GM10248 (cell line): ENCODE results near the gene GNAT1.

ENCODE experiments used
- CTCF ChIA-PET: fragments of 300-600 bp; sonication (Branson Sonifier 250); formaldehyde crosslinking; extraction: SDS; loops from one replicate; lab custom pipeline; 2021; ENCODE audit warnings: antibody characterized with exemption; lab: Yijun Ruan, JAX
- POLR2A ChIA-PET: fragments of 350-650 bp; sonication (Branson Sonifier 250); formaldehyde crosslinking; extraction: SDS; loops from one replicate; lab custom pipeline; 2020; ENCODE audit warnings: antibody characterized with exemption; lab: Yijun Ruan, JAX
- DNase-seq: peaks from one replicate; pipeline ENCODE4 v3.0.0; 2012; ENCODE audit errors: extremely low spot score
- CTCF ChIP-seq: IDR thresholded peaks from 2 replicates; pipeline ENCODE4 v1.5.1; 2012; ENCODE audit warnings: mild to moderate bottlenecking, low read depth; ENCODE audit errors: extremely low read depth, missing control alignments, control extremely low read depth

The GNAT1 gene

GRCh38 chr3:50162034-50162883 is 29.2 kb upstream of the GNAT1 start:
- POLR2A ChIA-PET: no interaction called here
- no peak for TF ChIP-seq CTCF
- CTCF ChIA-PET: interaction anchor here (1.4 kb wide), 1 partner anchor 331 kb away, joined by 3 read pairs; no protein-coding TSS in a partner anchor
- no peak for DNase-seq

DNA sequence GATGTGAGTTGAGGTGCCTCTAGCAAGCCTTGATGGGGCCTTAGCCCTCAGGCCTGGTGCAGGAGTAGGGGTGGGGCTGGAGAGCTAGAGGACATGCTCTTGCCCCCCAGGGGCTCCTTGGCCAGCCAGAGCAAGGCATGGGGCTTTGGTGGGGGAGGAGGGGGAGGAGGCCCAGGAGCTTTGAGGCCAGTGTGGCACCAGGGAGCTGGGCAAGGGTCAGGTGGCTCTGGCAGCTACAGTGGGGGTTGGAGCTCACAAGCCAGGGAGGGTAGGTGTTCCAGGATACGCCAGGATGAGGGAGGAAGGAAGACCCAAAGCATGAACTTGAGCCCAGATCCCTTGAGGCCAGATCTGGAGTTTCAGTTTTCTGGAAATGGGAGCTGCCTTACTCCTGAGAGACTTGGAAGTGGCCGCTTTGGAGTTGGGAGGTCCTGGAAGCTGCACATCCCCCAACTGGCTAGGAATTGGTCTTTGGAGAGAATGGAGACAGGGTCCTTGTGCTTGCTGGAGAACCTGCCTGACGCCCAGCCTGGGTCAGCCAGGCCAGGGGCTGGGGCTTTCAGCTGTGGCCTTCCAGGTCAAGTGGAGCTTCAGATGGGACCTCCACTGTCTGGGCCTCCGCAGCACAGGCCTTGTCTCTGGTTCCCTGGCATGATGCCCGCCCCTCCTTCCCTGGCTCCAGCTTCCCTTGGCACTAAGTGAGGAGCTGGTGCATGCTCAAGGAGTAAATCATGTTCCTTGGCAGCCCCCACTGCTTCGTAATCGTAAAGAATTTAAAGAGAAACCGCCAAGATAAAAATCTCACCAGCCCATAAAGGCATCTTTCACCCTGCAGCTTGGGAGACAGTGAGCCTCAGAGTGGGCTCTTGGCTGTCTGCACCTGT is 27.6 kb upstream of the GNAT1 start:
- TF ChIP-seq CTCF: no peak
- ChIA-PET CTCF (interaction anchor here (0.7 to 1.7 kb wide), 3 partner anchors 28 to 332 kb away, joined by 3 to 4 read pairs (median 3); no protein-coding TSS in a partner anchor), POLR2A (no interaction called here)
- no peak for DNase-seq

DNA sequence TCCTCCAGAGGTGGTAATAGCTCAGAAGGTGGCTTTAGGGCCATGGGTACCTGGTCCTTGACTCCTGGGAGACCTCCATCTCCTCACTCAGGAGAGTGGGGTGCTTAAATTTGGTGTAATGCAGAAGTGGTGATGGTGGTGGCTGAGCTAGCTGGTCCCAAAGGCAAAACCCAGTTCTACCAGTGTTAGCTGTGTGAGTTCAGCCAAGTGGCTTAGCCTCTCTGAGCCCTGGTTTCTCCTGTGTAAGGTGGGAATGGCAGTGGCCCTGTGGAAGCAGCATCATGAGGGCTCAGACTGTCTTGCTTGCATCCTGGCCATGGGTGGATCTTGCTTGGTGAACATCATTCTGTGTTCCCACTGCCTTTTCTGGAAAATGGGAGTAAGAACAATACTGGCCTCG is 26.9 kb upstream of the GNAT1 start:
- TF ChIP-seq CTCF: no peak
- DNase-seq: no peak
- CTCF ChIA-PET: interaction anchor here (1.7 kb wide), 1 partner anchor 61 kb away, joined by 4 read pairs; no protein-coding TSS in a partner anchor
- POLR2A ChIA-PET: no interaction called here

DNA sequence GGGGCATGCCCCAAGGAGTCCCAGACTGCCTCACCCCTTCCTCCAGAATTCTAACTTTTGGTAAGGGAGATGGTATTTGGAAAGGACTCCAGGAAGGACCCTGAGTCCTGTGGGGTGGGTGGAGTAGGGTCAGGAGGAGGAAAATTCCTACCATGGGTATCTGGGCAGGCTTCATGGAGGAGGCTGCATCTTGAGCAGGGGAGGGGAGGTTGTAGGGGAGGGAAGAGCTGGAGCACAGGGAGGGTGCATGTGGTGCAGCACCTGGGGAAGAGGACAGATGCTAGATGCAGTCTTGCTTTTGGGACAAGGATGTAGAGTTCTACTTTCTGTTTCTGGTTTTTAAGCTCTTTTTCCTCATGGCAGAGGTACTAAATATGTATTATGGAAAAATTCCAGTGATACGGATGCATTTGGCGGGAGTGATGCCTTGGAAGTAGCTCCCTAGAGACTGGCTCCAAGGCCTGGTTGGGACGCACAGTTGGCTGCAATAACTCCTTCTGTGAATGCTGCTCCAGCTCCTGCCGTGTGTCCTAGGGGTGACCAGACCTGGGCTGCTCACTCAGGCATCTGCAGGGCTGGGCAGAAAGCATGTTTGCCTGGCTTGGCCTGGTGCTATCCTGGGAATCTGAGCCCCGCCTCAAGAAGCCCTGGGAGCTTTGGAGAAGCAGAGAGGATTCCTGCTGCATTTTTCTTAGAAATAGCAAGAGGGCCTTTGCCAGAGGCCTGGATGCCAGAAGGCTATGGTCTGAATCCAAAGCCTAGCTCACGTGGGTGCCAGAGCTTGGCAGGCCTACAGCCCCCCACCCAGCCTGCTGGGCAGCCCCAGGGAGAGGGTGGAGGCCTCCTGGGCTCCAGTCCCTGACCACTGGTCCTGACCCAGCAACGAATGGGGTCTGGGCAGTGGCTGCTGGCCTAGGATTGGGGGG is 26.2 kb upstream of the GNAT1 start:
- POLR2A ChIA-PET: no interaction called here
- CTCF ChIA-PET: interaction anchor here (0.9 to 1.0 kb wide), 4 partner anchors 17 to 46 kb away, joined by 3 read pairs; no protein-coding TSS in a partner anchor
- no peak for TF ChIP-seq CTCF
- no peak for DNase-seq

- POLR2A ChIA-PET: no interaction called here
- no peak for DNase-seq
- CTCF ChIA-PET: interaction anchor here (0.9 to 1.4 kb wide), 4 partner anchors 10 to 47 kb away, joined by 3 read pairs; no protein-coding TSS in a partner anchor
- TF ChIP-seq CTCF: no peak
Measured at GRCh38 chr3:50165910-50166538, 25.4 kb upstream of the GNAT1 start.
